Raji (cell line): ENCODE results near the gene ASB18.

Experiments
- POLR2A ChIP-seq: IDR thresholded peaks from 2 replicates; pipeline ENCODE4 v1.6.1; 2011; ENCODE audit warnings: low read depth, low read length, control low read depth; ENCODE audit not compliant: insufficient read depth

ASB18 gene

GRCh38 chr2:236254674-236255073, 9.5 kb downstream of the ASB18 start:
- TF ChIP-seq POLR2A = no peak

- no peak for TF ChIP-seq POLR2A
Measured at GRCh38 chr2:236254001-236254400, 10.2 kb downstream of the ASB18 start.

- no peak for TF ChIP-seq POLR2A
Measured at GRCh38 chr2:236252602-236253001, 11.6 kb downstream of the ASB18 start.

- TF ChIP-seq POLR2A = no peak
Measured at GRCh38 chr2:236250909-236251579, 13.2 kb downstream of the ASB18 start.

GRCh38 chr2:236250286-236250685, 13.9 kb downstream of the ASB18 start:
- TF ChIP-seq POLR2A = no peak

GRCh38 chr2:236249066-236249465, 15.1 kb downstream of the ASB18 start:
- no peak for TF ChIP-seq POLR2A

- TF ChIP-seq POLR2A = no peak
Measured at GRCh38 chr2:236246711-236247246, 17.4 kb downstream of the ASB18 start.

GRCh38 chr2:236244256-236244655, 19.9 kb downstream of the ASB18 start:
- no peak for TF ChIP-seq POLR2A

GRCh38 chr2:236242057-236242495, 22.1 kb downstream of the ASB18 start:
- TF ChIP-seq POLR2A = no peak

- no peak for TF ChIP-seq POLR2A
Measured at GRCh38 chr2:236241181-236242056, 22.8 kb downstream of the ASB18 start.

- no peak for TF ChIP-seq POLR2A
Measured at GRCh38 chr2:236240228-236240990, 23.8 kb downstream of the ASB18 start.

GRCh38 chr2:236239276-236240065, 24.7 kb downstream of the ASB18 start:
- no peak for TF ChIP-seq POLR2A

- TF ChIP-seq POLR2A = no peak
Measured at GRCh38 chr2:236238751-236239150, 25.5 kb downstream of the ASB18 start.

- TF ChIP-seq POLR2A = no peak
Measured at GRCh38 chr2:236237468-236238190, 26.6 kb downstream of the ASB18 start.
